ENCODE results near the gene SNTG2. TPM values are rescaled to one million over a fixed set of nuclear protein-coding genes. Genes with fewer than 3 reads are reported as not detected.

SNTG2 gene
- total RNA-seq, 1 donor from 2014 or later, result 11.8 TPM

DNA sequence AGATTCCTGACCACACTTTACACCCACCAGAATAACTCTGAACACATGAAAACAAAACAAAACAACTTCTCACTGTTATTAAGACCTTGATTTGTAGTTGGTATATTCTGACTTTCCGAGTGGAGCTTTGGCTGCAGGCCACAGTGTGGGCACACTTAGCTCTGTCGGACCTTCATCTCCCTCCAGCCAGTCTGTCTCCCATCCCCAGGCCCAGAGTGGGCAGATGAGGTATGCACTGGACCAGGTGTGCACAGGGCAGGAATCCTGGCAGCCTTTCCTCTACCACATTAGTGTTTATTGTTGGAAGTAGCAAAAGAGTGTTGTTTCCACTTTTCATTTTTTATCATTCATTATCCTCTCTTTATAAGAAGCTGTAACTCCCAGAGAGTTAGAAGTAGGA, 243.2 kb downstream of the SNTG2 start:
- no peak for DNase-seq (ENCODE audit: extremely low spot score in 2 of 2)
- H3K9me3 ChIP-seq, result no peaks in the 10 kb centered on the region
- intact Hi-C loops (cut with DNase I), result no loop called here
- no peaks in the 10 kb centered on the region for H3K4me1 ChIP-seq
- H3K36me3 ChIP-seq, result no peaks in the 10 kb centered on the region
- H3K27ac ChIP-seq, result no peak overlapping the region
- no peak overlapping the region for H3K4me3 ChIP-seq
- no peaks in the 10 kb centered on the region for H3K27me3 ChIP-seq
- TF ChIP-seq POLR2A (IDR thresholded peaks at IDR 0.05) (no peak), POLR2AphosphoS5 (IDR thresholded peaks at IDR 0.05; ENCODE audit: insufficient read depth in 1 of 2, low read depth in 1 of 2) (no peak)
- TF ChIP-seq, protein P1, sequence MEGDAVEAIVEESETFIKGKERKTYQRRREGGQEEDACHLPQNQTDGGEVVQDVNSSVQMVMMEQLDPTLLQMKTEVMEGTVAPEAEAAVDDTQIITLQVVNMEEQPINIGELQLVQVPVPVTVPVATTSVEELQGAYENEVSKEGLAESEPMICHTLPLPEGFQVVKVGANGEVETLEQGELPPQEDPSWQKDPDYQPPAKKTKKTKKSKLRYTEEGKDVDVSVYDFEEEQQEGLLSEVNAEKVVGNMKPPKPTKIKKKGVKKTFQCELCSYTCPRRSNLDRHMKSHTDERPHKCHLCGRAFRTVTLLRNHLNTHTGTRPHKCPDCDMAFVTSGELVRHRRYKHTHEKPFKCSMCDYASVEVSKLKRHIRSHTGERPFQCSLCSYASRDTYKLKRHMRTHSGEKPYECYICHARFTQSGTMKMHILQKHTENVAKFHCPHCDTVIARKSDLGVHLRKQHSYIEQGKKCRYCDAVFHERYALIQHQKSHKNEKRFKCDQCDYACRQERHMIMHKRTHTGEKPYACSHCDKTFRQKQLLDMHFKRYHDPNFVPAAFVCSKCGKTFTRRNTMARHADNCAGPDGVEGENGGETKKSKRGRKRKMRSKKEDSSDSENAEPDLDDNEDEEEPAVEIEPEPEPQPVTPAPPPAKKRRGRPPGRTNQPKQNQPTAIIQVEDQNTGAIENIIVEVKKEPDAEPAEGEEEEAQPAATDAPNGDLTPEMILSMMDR (IDR thresholded peaks at IDR 0.05), result no peak

DNA sequence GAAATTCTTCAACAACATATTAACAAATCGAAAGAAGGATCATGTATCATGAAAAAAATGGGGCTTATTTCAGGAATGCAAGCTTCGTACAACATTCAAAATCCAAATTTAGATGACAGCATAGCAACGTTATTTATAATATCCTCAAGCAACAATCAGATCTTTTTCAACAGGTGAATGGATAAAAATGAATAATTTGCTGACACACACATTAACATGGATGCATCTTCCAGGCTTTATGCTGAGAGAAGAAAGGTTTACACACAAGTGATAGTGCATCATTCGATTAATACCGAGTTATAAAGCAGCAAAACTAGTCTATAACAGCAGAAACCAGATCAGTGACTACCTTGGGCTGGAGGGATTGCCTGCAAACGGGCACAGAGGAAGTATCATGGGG, 253.1 kb downstream of the SNTG2 start:
- Histone ChIP-seq H3K4me3 (no peak overlapping the region), H3K4me1 (no peaks in the 10 kb centered on the region), H3K27me3 (no peaks in the 10 kb centered on the region), H3K27ac (no peak overlapping the region), H3K36me3 (no peaks in the 10 kb centered on the region), H3K9me3 (no peaks in the 10 kb centered on the region)
- TF ChIP-seq POLR2AphosphoS5 (IDR thresholded peaks at IDR 0.05; ENCODE audit: insufficient read depth in 1 of 2, low read depth in 1 of 2), result no peak
- no peak for TF ChIP-seq POLR2A (IDR thresholded peaks at IDR 0.05)
- TF ChIP-seq, protein P1 (IDR thresholded peaks at IDR 0.05), result no peak
- DNase-seq (ENCODE audit: extremely low spot score in 2 of 2), result no peak
- intact Hi-C loops (cut with DNase I), result no loop called here

DNA sequence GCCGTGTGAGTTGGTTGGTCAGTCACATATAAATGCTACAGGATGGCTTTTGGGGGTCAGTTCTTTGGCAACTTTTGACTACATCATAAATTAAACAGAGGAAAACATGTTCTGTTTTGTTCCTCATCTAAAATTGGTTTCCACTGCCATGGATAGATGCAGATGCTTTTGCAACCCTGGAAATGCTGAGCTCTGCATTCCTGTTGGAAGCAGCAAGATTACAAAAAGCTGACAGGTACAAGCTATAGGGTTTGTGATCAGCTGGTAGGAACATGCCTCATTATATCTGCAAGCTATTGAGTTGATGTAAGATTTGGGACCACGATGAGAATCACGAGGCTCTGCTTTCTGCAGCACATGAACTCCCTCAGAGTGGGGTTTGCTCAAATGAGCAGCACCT, 255.2 kb downstream of the SNTG2 start:
- H3K27me3 ChIP-seq, result no peaks in the 10 kb centered on the region
- intact Hi-C loops (cut with DNase I), result no loop called here
- H3K9me3 ChIP-seq, result no peaks in the 10 kb centered on the region
- H3K27ac ChIP-seq, result no peak overlapping the region
- H3K4me1 ChIP-seq, result no peaks in the 10 kb centered on the region
- no peak overlapping the region for H3K4me3 ChIP-seq
- TF ChIP-seq, protein P1 (IDR thresholded peaks at IDR 0.05), result no peak
- no peak for TF ChIP-seq POLR2A (IDR thresholded peaks at IDR 0.05)
- no peak for TF ChIP-seq POLR2AphosphoS5 (IDR thresholded peaks at IDR 0.05; ENCODE audit: insufficient read depth in 1 of 2, low read depth in 1 of 2)
- H3K36me3 ChIP-seq, result no peaks in the 10 kb centered on the region
- DNase-seq (ENCODE audit: extremely low spot score in 2 of 2), result no peak

GRCh38 chr2:1207962-1208510, 257.4 kb downstream of the SNTG2 start:
- Histone ChIP-seq H3K27ac (no peak overlapping the region), H3K4me3 (no peak overlapping the region), H3K9me3 (no peaks in the 10 kb centered on the region), H3K36me3 (no peaks in the 10 kb centered on the region), H3K27me3 (no peaks in the 10 kb centered on the region), H3K4me1 (no peaks in the 10 kb centered on the region)
- no peak for TF ChIP-seq POLR2A (IDR thresholded peaks at IDR 0.05)
- TF ChIP-seq POLR2AphosphoS5 (IDR thresholded peaks at IDR 0.05; ENCODE audit: insufficient read depth in 1 of 2, low read depth in 1 of 2), result no peak
- TF ChIP-seq, protein P1 (IDR thresholded peaks at IDR 0.05), result no peak
- DNase-seq (ENCODE audit: extremely low spot score in 2 of 2), result no peak
- intact Hi-C loops (cut with DNase I), result no loop called here

DNA sequence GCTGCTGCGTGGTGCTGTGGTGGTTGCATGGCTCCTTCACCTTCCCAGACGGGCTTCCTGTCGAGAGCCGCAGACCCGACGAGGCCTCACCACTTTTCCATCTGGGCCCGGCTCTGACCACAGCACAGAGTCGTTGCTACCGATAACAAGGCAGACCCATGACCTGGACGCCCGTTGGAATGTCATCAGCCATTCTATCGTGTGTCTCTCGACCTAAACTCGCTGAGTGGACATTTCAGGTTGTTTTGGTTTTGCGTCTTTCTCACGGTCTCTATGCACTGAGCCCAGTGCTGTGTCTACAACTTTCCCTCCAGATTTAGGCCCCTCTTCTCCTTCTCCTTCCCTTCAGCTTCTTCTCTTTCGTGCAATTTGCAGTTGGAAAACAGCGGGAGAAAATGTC, 257.9 kb downstream of the SNTG2 start:
- H3K4me1 ChIP-seq, result no peaks in the 10 kb centered on the region
- no peak overlapping the region for H3K4me3 ChIP-seq
- peaks cover 2% of the 10 kb centered on the region for H3K9me3 ChIP-seq
- H3K27ac ChIP-seq, result no peak overlapping the region
- intact Hi-C loops (cut with DNase I), result no loop called here
- DNase-seq (ENCODE audit: extremely low spot score in 2 of 2), result no peak
- H3K36me3 ChIP-seq, result no peaks in the 10 kb centered on the region
- H3K27me3 ChIP-seq, result no peaks in the 10 kb centered on the region
- TF ChIP-seq POLR2AphosphoS5 (IDR thresholded peaks at IDR 0.05; ENCODE audit: insufficient read depth in 1 of 2, low read depth in 1 of 2) (no peak), POLR2A (IDR thresholded peaks at IDR 0.05) (no peak)
- TF ChIP-seq, protein P1 (IDR thresholded peaks at IDR 0.05), result no peak
